T-helper 1 cell treated with Interleukin-12 subunit alpha and Interleukin-12 subunit beta and Interleukin-4 antibody, amounts not matched to agents 30 μg/mL and 1 μg/mL, for 36 hours (primary cell): ENCODE measurements around the gene TMEM150B.

Experiments used
- H3K27ac Mint-ChIP-seq: one replicate; pipeline ENCODE4 v1.8.0; 2021; ENCODE audit warnings: mild to moderate bottlenecking, mixed read lengths
- H3K27me3 Mint-ChIP-seq: one replicate; pipeline ENCODE4 v1.8.0; 2021; ENCODE audit warnings: low read depth, mixed read lengths
- H3K36me3 Mint-ChIP-seq: one replicate; pipeline ENCODE4 v1.8.0; 2021; ENCODE audit warnings: low read depth, mixed read lengths
- H3K4me1 Mint-ChIP-seq: one replicate; pipeline ENCODE4 v1.8.0; 2021; ENCODE audit warnings: low read depth, mixed read lengths
- H3K4me3 Mint-ChIP-seq: one replicate; pipeline ENCODE4 v1.8.0; 2021; ENCODE audit warnings: mild to moderate bottlenecking, moderate library complexity, mixed read lengths
- H3K9me3 Mint-ChIP-seq: one replicate; pipeline ENCODE4 v1.8.0; 2021; ENCODE audit warnings: mixed read lengths

The TMEM150B gene

GRCh38 chr19:55287361-55288079 is 37.6 kb downstream of the TMEM150B start:
- H3K27me3 Mint-ChIP-seq = peaks cover 9% of the 10 kb centered on the region
- H3K27ac Mint-ChIP-seq = no peak overlapping the region
- no peaks in the 10 kb centered on the region for H3K9me3 Mint-ChIP-seq
- no peaks in the 10 kb centered on the region for H3K36me3 Mint-ChIP-seq
- peaks cover 10% of the 10 kb centered on the region for H3K4me1 Mint-ChIP-seq
- H3K4me3 Mint-ChIP-seq = no peak overlapping the region

GRCh38 chr19:55285229-55285890 is 39.8 kb downstream of the TMEM150B start:
- H3K4me3 Mint-ChIP-seq = peak overlapping the region; percentile 56
- no peaks in the 10 kb centered on the region for H3K9me3 Mint-ChIP-seq
- no peaks in the 10 kb centered on the region for H3K36me3 Mint-ChIP-seq
- peaks cover 17% of the 10 kb centered on the region for H3K4me1 Mint-ChIP-seq
- peak overlapping the region; percentile 29 for H3K27ac Mint-ChIP-seq
- peaks cover 9% of the 10 kb centered on the region for H3K27me3 Mint-ChIP-seq

GRCh38 chr19:55284405-55285058 is 40.6 kb downstream of the TMEM150B start:
- peak overlapping the region; percentile 56 for H3K4me3 Mint-ChIP-seq
- H3K4me1 Mint-ChIP-seq = peaks cover 21% of the 10 kb centered on the region
- no peak overlapping the region for H3K27ac Mint-ChIP-seq
- no peaks in the 10 kb centered on the region for H3K9me3 Mint-ChIP-seq
- H3K36me3 Mint-ChIP-seq = peaks cover 2% of the 10 kb centered on the region
- H3K27me3 Mint-ChIP-seq = peaks cover 9% of the 10 kb centered on the region

- H3K4me1 Mint-ChIP-seq = peaks cover 24% of the 10 kb centered on the region
- H3K27me3 Mint-ChIP-seq = peaks cover 9% of the 10 kb centered on the region
- H3K36me3 Mint-ChIP-seq = peaks cover 2% of the 10 kb centered on the region
- H3K9me3 Mint-ChIP-seq = no peaks in the 10 kb centered on the region
- peak within 1 kb of the TSS; percentile 46 for H3K27ac Mint-ChIP-seq
- peak within 1 kb of the TSS; percentile 78 for H3K4me3 Mint-ChIP-seq
Observed at GRCh38 chr19:55283548-55284377, 41.4 kb downstream of the TMEM150B start, which contains the start of gene BRSK1. BRSK1 (plus strand) TSS chr19:55283997; CDS start chr19:55284443, 446 bp downstream.

GRCh38 chr19:55279770-55280643 is 45.1 kb downstream of the TMEM150B start, which contains the start of gene HSPBP1:
HSPBP1 (minus strand) TSS chr19:55280110; CDS start chr19:55279608, 502 bp downstream.
- peaks cover 7% of the 10 kb centered on the region for H3K36me3 Mint-ChIP-seq
- peaks cover 26% of the 10 kb centered on the region for H3K4me1 Mint-ChIP-seq
- peak within 1 kb of the TSS; percentile 97 for H3K27ac Mint-ChIP-seq
- no peaks in the 10 kb centered on the region for H3K9me3 Mint-ChIP-seq
- H3K4me3 Mint-ChIP-seq = peak within 1 kb of the TSS; percentile 98
- peaks cover 9% of the 10 kb centered on the region for H3K27me3 Mint-ChIP-seq

- no peaks in the 10 kb centered on the region for H3K9me3 Mint-ChIP-seq
- peaks cover 9% of the 10 kb centered on the region for H3K27me3 Mint-ChIP-seq
- H3K27ac Mint-ChIP-seq = peak overlapping the region; percentile 97
- peak overlapping the region; percentile 98 for H3K4me3 Mint-ChIP-seq
- H3K4me1 Mint-ChIP-seq = peaks cover 26% of the 10 kb centered on the region
- peaks cover 7% of the 10 kb centered on the region for H3K36me3 Mint-ChIP-seq
Observed at GRCh38 chr19:55279340-55279739, 45.8 kb downstream of the TMEM150B start.

GRCh38 chr19:55278391-55279135 is 46.6 kb downstream of the TMEM150B start:
- Mint-ChIP-seq H3K4me3 (peak overlapping the region; percentile 98), H3K9me3 (no peaks in the 10 kb centered on the region), H3K27me3 (peaks cover 7% of the 10 kb centered on the region), H3K4me1 (peaks cover 25% of the 10 kb centered on the region), H3K27ac (no peak overlapping the region), H3K36me3 (peaks cover 9% of the 10 kb centered on the region)

GRCh38 chr19:55277494-55277893 is 47.6 kb downstream of the TMEM150B start:
- no peaks in the 10 kb centered on the region for H3K27me3 Mint-ChIP-seq
- peaks cover 10% of the 10 kb centered on the region for H3K36me3 Mint-ChIP-seq
- H3K4me3 Mint-ChIP-seq = no peak overlapping the region
- no peaks in the 10 kb centered on the region for H3K9me3 Mint-ChIP-seq
- H3K4me1 Mint-ChIP-seq = peaks cover 19% of the 10 kb centered on the region
- no peak overlapping the region for H3K27ac Mint-ChIP-seq

- Mint-ChIP-seq H3K9me3 (no peaks in the 10 kb centered on the region), H3K4me3 (no peak overlapping the region), H3K4me1 (peaks cover 19% of the 10 kb centered on the region), H3K27ac (no peak overlapping the region), H3K27me3 (no peaks in the 10 kb centered on the region), H3K36me3 (peaks cover 15% of the 10 kb centered on the region)
Observed at GRCh38 chr19:55276720-55277430, 48.3 kb downstream of the TMEM150B start.

GRCh38 chr19:55275851-55276719 is 49.1 kb downstream of the TMEM150B start:
- no peaks in the 10 kb centered on the region for H3K9me3 Mint-ChIP-seq
- H3K4me1 Mint-ChIP-seq = peaks cover 16% of the 10 kb centered on the region
- H3K4me3 Mint-ChIP-seq = no peak overlapping the region
- H3K27me3 Mint-ChIP-seq = no peaks in the 10 kb centered on the region
- peaks cover 15% of the 10 kb centered on the region for H3K36me3 Mint-ChIP-seq
- H3K27ac Mint-ChIP-seq = peak overlapping the region; percentile 67

GRCh38 chr19:55273978-55274707 is 51.0 kb downstream of the TMEM150B start:
- H3K4me1 Mint-ChIP-seq = peaks cover 3% of the 10 kb centered on the region
- H3K27ac Mint-ChIP-seq = no peak overlapping the region
- no peaks in the 10 kb centered on the region for H3K27me3 Mint-ChIP-seq
- no peak overlapping the region for H3K4me3 Mint-ChIP-seq
- H3K9me3 Mint-ChIP-seq = no peaks in the 10 kb centered on the region
- H3K36me3 Mint-ChIP-seq = peaks cover 13% of the 10 kb centered on the region
